HEK293 (cell line): ENCODE results near the gene ZBED1.

ENCODE experiments used
- CTCF ChIP-seq: fragments of 450-650 bp; formaldehyde crosslinking; IDR thresholded peaks from 2 replicates; pipeline ENCODE4 v1.5.1; 2016; ENCODE audit warnings: missing biosample characterization, missing genetic modification characterization
- HIC1 ChIP-seq: fragments of 450-650 bp; formaldehyde crosslinking; IDR thresholded peaks from 2 replicates; pipeline ENCODE4 v1.5.1; 2016; ENCODE audit warnings: missing biosample characterization, missing genetic modification characterization
- KLF1 ChIP-seq: fragments of 450-650 bp; formaldehyde crosslinking; IDR thresholded peaks from 2 replicates; pipeline ENCODE4 v1.5.1; 2016; ENCODE audit warnings: missing biosample characterization, missing genetic modification characterization
- MYNN ChIP-seq: fragments of 450-650 bp; formaldehyde crosslinking; IDR thresholded peaks from 2 replicates; pipeline ENCODE4 v1.5.1; 2016; ENCODE audit warnings: missing biosample characterization, missing genetic modification characterization, borderline replicate concordance
- PRDM2 ChIP-seq: fragments of 450-650 bp; formaldehyde crosslinking; IDR thresholded peaks from 2 replicates; pipeline ENCODE4 v1.5.1; 2016; ENCODE audit warnings: missing biosample characterization, missing genetic modification characterization, borderline replicate concordance
- PRDM6 ChIP-seq: fragments of 450-650 bp; formaldehyde crosslinking; IDR thresholded peaks from 2 replicates; pipeline ENCODE4 v1.5.1; 2017; ENCODE audit warnings: missing biosample characterization, missing genetic modification characterization
- TRIM28 ChIP-seq: IDR thresholded peaks from 2 replicates; pipeline ENCODE4 v1.6.1; 2011; ENCODE audit warnings: low read length, control low read depth, borderline replicate concordance
- YY2 ChIP-seq: fragments of 450-650 bp; formaldehyde crosslinking; IDR thresholded peaks from 2 replicates; pipeline ENCODE4 v1.5.1; 2016; ENCODE audit warnings: missing biosample characterization, missing genetic modification characterization
- ZBTB1 ChIP-seq: fragments of 450-650 bp; formaldehyde crosslinking; IDR thresholded peaks from 2 replicates; pipeline ENCODE4 v1.5.1; 2016; ENCODE audit warnings: missing biosample characterization, missing genetic modification characterization
- ZNF148 ChIP-seq: fragments of 450-650 bp; formaldehyde crosslinking; IDR thresholded peaks from 2 replicates; pipeline ENCODE4 v1.5.0; 2017; ENCODE audit warnings: missing biosample characterization, missing genetic modification characterization, borderline replicate concordance
- ZNF184 ChIP-seq: fragments of 450-650 bp; IDR thresholded peaks from 2 replicates; pipeline ENCODE4 v1.5.1; 2018; ENCODE audit warnings: missing biosample characterization, mild to moderate bottlenecking, missing genetic modification characterization
- ZNF239 ChIP-seq: fragments of 450-650 bp; formaldehyde crosslinking; IDR thresholded peaks from 2 replicates; pipeline ENCODE4 v1.5.1; 2016; ENCODE audit warnings: missing biosample characterization, missing genetic modification characterization
- ZNF266 ChIP-seq: fragments of 450-650 bp; formaldehyde crosslinking; IDR thresholded peaks from 2 replicates; pipeline ENCODE4 v1.5.1; 2016; ENCODE audit warnings: missing biosample characterization, missing genetic modification characterization, low read depth
- ZNF274 ChIP-seq, 2 experiments: fragments of 200-500 bp in 1 of 2; fragments of 450-650 bp in 1 of 2; sonication (Bioruptor generic) in 1 of 2; formaldehyde crosslinking in 1 of 2; IDR thresholded peaks; 2 replicates each; pipeline versions ENCODE4 v1.5.1 to v1.6.1; 2014 to 2016; ENCODE audit warnings: borderline replicate concordance in 1 of 2, inconsistent platforms in 1 of 2, low read length in 1 of 2, missing biosample characterization in 1 of 2, missing genetic modification characterization in 1 of 2
- ZNF311 ChIP-seq: fragments of 450-650 bp; formaldehyde crosslinking; IDR thresholded peaks from 2 replicates; pipeline ENCODE4 v1.5.1; 2017; ENCODE audit warnings: missing biosample characterization, missing genetic modification characterization, borderline replicate concordance
- ZNF354C ChIP-seq: fragments of 450-650 bp; formaldehyde crosslinking; IDR thresholded peaks from 2 replicates; pipeline ENCODE4 v1.5.1; 2016; ENCODE audit warnings: missing biosample characterization, missing genetic modification characterization, low read depth, borderline replicate concordance
- ZNF423 ChIP-seq: fragments of 450-650 bp; formaldehyde crosslinking; IDR thresholded peaks from 2 replicates; pipeline ENCODE4 v1.5.1; 2016; ENCODE audit warnings: missing biosample characterization, missing genetic modification characterization
- ZNF510 ChIP-seq: fragments of 450-650 bp; formaldehyde crosslinking; IDR thresholded peaks from 2 replicates; pipeline ENCODE4 v1.5.1; 2018; ENCODE audit warnings: mild to moderate bottlenecking, missing genetic modification characterization, missing biosample characterization; ENCODE audit not compliant: insufficient replicate concordance
- ZNF530 ChIP-seq: fragments of 450-650 bp; formaldehyde crosslinking; IDR thresholded peaks from 2 replicates; pipeline ENCODE4 v1.5.1; 2016; ENCODE audit warnings: low read depth, missing biosample characterization, missing genetic modification characterization
- ZNF549 ChIP-seq: fragments of 450-650 bp; IDR thresholded peaks from 2 replicates; pipeline ENCODE4 v1.5.1; 2018; ENCODE audit warnings: missing biosample characterization, missing genetic modification characterization, mild to moderate bottlenecking, inconsistent platforms, moderate library complexity
- ZNF555 ChIP-seq: fragments of 450-650 bp; formaldehyde crosslinking; conservative IDR thresholded peaks from 2 replicates; pipeline ENCODE4 v1.5.1; 2017; ENCODE audit warnings: missing biosample characterization, mild to moderate bottlenecking, missing genetic modification characterization, inconsistent platforms
- ZNF561 ChIP-seq: fragments of 450-650 bp; IDR thresholded peaks from 2 replicates; pipeline ENCODE4 v1.5.1; 2018; ENCODE audit warnings: missing biosample characterization, missing genetic modification characterization, borderline replicate concordance
- ZNF585B ChIP-seq: fragments of 450-650 bp; formaldehyde crosslinking; IDR thresholded peaks from 2 replicates; pipeline ENCODE4 v1.5.1; 2016; ENCODE audit warnings: missing biosample characterization, missing genetic modification characterization
- ZNF629 ChIP-seq: fragments of 450-650 bp; formaldehyde crosslinking; IDR thresholded peaks from 2 replicates; pipeline ENCODE4 v1.5.1; 2017; ENCODE audit warnings: missing biosample characterization, missing genetic modification characterization
- ZNF660 ChIP-seq: fragments of 450-650 bp; IDR thresholded peaks from 2 replicates; pipeline ENCODE4 v1.5.1; 2018; ENCODE audit warnings: missing biosample characterization, mild to moderate bottlenecking, missing genetic modification characterization

The ZBED1 gene

GRCh38 chrX:2498781-2499302 is 1.9 kb downstream of the ZBED1 start (continued):
- TF ChIP-seq ZNF274 (IDR thresholded peaks at IDR 0.05; ENCODE audit: low read length) (no peak), ZNF274 (tag by site-specific recombination; IDR thresholded peaks at IDR 0.05; ENCODE audit: borderline replicate concordance) (no peak), ZNF311 (tag by site-specific recombination) (no peak), ZNF561 (tag by site-specific recombination) (peak; percentile 11; the same call in 1 of the 2 replicates), ZNF555 (tag by site-specific recombination) (no peak), ZNF585B (no peak), MYNN (tag by site-specific recombination) (peak; percentile 93), ZNF629 (tag by site-specific recombination) (no peak), ZNF266 (tag by site-specific recombination) (no peak), KLF1 (tag by site-specific recombination) (no peak), ZNF148 (no peak), ZNF354C (no peak), TRIM28 (0 out of 2 replicates have a peak, but pooled peaks have one; percentile 78), CTCF (tag by site-specific recombination) (no peak), HIC1 (tag by site-specific recombination) (no peak), ZNF660 (tag by site-specific recombination) (no peak), ZNF184 (tag by site-specific recombination) (no peak), ZNF549 (tag by site-specific recombination) (no peak), PRDM6 (tag by site-specific recombination) (peak; percentile 93), ZNF239 (tag by site-specific recombination) (no peak), ZNF530 (tag by site-specific recombination) (no peak), PRDM2 (tag by site-specific recombination) (no peak), YY2 (no peak), ZNF510 (no peak), ZBTB1 (tag by site-specific recombination) (no peak), ZNF423 (tag by site-specific recombination) (peak; percentile 78)
